ENCODE data around the gene CATSPERB.
"Not testable (repeated sequence)": the region's sequence is repeated elsewhere in the genome, so short reads cannot be mapped to it uniquely, and the experiment has no call there.

CATSPERB gene

DNA sequence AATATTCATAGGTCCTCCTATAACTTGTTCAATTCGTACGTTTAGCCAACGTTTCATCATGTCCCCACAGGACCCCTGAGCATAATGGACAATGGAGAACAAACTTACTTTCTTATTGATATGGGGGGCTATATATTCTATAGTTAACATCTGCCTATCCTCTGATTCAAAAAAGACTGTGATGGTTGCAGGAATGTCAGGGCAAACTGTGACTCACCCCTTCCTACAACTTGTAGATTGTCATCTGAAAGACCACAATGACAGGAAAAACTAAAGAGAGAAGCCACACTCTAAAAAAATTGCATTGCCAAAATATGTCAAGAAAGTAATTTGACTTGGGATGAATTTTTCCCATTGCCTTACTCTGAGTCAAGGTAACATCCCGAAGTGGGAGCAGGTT is 50.8 kb downstream of the CATSPERB start:
- TF ChIP-seq, protein P1, sequence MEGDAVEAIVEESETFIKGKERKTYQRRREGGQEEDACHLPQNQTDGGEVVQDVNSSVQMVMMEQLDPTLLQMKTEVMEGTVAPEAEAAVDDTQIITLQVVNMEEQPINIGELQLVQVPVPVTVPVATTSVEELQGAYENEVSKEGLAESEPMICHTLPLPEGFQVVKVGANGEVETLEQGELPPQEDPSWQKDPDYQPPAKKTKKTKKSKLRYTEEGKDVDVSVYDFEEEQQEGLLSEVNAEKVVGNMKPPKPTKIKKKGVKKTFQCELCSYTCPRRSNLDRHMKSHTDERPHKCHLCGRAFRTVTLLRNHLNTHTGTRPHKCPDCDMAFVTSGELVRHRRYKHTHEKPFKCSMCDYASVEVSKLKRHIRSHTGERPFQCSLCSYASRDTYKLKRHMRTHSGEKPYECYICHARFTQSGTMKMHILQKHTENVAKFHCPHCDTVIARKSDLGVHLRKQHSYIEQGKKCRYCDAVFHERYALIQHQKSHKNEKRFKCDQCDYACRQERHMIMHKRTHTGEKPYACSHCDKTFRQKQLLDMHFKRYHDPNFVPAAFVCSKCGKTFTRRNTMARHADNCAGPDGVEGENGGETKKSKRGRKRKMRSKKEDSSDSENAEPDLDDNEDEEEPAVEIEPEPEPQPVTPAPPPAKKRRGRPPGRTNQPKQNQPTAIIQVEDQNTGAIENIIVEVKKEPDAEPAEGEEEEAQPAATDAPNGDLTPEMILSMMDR (conservative IDR thresholded peaks at IDR 0.05; ENCODE audit: low read depth, low read length), result no peak
- DNase-seq (ENCODE audit: low read depth), result no peak
- no peak overlapping the region for H3K4me3 ChIP-seq (ENCODE audit: low read depth, low read length)

DNA sequence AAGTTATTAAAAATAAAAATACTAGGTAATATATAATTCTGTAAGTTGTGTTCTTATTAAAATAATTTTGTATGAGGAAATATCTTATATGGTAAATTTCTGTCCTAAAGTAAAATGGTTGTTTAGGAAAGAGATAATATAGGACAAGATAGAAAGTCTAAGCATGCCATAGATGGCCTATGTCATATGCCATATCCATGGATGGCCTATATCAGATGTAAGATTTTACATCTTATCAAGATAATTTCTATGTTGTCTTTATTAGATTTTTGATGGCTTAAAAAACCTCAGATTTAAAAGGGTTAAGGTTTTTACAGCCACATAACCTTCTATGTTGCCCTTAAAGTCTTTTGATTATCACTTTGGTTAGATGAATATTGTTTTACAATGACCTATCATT is 52.6 kb downstream of the CATSPERB start:
- H3K4me3 ChIP-seq (ENCODE audit: low read depth, low read length), result no peak overlapping the region
- TF ChIP-seq, protein P1 (conservative IDR thresholded peaks at IDR 0.05; ENCODE audit: low read depth, low read length), result no peak
- DNase-seq (ENCODE audit: low read depth), result no peak

DNA sequence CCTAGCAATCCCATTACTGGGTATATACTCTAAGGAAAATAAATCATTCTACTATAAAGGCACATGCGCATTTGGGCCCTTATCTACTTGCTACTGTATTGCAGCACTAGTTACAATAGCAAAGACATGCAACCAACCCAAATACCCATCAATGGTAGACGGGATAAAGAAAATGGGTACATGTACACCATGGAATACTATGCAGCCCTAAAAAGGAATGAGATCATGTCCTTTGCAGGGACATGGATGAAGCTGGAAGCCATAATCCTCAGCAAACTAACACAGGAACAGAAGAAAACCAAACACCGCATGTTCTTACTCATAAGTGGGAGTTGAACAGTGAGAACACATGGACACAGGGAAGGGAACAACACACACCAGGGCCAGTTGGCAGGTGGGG is 54.2 kb downstream of the CATSPERB start:
- H3K4me3 ChIP-seq (ENCODE audit: low read depth, low read length); DNase-seq (ENCODE audit: low read depth): not testable (repeated sequence)

DNA sequence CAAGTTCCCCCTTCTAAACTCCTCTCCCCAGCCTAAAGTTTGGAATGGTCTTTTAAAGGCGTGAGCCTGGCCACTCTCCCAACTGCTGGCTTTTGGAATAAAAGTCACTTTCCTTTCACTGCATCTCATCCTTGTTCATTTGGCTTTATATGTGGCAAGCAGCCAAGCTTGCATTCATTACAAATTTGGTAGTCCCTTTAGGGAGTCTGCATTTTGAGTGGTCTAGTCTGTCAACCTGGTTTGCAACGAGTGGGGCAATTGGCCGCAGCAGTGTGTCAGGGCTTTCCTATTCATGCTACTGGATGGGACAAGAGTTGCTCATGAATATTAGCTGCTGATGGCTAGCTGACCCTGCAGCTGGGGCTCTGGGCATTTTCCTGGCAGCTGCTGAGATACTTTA is 57.0 kb downstream of the CATSPERB start:
- no peak for DNase-seq (ENCODE audit: low read depth)
- TF ChIP-seq, protein P1 (conservative IDR thresholded peaks at IDR 0.05; ENCODE audit: low read depth, low read length), result no peak
- no peak overlapping the region for H3K4me3 ChIP-seq (ENCODE audit: low read depth, low read length)

DNA sequence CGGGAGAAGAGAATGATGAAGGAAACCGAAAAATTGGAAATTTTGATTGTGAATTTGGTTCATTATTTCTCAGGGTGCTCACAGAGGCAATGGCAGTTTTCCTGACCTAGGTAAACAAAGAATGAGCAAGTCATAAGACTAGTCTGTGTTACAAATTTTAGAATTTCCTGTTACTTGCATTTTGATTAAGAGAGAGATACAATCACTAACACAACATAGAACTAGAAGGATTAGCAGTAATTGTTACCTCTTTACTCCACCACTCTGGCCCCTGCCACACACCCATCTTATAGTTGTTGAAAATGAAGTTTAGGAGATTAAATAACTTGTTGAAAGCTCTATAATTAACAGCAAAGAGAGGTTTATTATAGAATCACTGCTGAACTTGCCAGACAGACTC is 62.0 kb downstream of the CATSPERB start:
- no peak for DNase-seq (ENCODE audit: low read depth)
- H3K4me3 ChIP-seq (ENCODE audit: low read depth, low read length), result no peak overlapping the region
- TF ChIP-seq, protein P1 (conservative IDR thresholded peaks at IDR 0.05; ENCODE audit: low read depth, low read length), result no peak

DNA sequence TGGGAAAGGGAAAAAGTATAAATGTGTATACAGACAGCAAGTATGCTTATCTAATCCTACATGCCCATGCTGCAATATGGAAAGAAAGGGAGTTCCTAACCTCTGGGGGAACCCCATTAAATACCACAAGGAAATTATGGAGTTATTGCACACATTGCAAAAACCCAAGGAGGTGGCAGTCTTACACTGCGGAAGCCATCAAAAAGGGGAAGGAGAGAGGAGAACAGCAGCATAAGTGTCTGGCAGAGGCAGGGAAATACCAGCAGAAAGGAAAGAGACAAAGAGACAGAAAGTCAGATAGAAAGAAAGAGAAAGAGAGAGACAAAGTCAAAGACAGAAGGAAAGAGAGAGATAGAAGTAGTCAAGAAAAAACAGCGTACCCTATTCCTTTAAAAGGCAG is 64.8 kb downstream of the CATSPERB start:
- H3K4me3 ChIP-seq (ENCODE audit: low read depth, low read length); DNase-seq (ENCODE audit: low read depth): not testable (repeated sequence)

DNA sequence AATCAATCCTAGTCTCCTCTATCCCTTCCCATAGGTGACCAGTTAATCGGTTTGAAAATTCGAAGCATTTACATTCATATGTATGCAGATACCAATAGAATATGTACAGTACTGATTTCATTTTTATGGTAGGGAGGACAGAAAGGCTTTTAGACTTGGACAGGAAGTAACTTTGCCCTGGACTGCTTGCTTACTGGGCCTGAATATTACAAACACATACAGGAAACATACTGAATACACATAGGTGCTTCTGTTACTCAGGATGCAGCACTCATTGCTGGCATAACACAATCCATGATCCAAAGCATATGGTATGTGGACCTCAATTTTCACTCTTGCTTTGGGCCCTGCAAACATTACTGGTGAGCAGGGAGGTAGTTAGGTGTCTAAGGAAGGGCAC is 71.1 kb downstream of the CATSPERB start:
- H3K4me3 ChIP-seq (ENCODE audit: low read depth, low read length), result no peak overlapping the region
- no peak for DNase-seq (ENCODE audit: low read depth)
- TF ChIP-seq, protein P1 (conservative IDR thresholded peaks at IDR 0.05; ENCODE audit: low read depth, low read length), result no peak

DNA sequence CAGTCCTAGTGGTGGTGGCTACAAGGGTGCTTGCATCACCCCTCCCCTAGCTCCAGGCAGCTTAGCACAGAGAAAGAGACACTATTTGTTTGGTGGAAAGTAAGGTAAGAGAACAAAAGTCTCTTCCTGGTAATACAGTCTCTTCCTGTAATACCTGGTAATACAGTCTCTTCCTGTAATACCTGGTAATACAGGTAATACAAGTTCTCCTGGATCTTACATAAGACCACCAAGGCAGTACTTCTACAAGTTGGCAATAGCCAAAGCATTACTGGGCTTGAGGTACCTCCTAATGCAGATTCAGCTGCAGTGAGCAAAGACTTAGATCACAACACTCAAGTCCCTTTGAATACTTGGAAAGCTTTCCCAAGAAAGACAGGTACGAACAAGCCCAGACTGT is 77.0 kb downstream of the CATSPERB start:
- DNase-seq (ENCODE audit: low read depth), result no peak
- H3K4me3 ChIP-seq (ENCODE audit: low read depth, low read length), result no peak overlapping the region
- TF ChIP-seq, protein P1 (conservative IDR thresholded peaks at IDR 0.05; ENCODE audit: low read depth, low read length), result no peak

Data from choroid plexus epithelial cell (primary cell).